ENCODE data around the gene ETV3.

DNA sequence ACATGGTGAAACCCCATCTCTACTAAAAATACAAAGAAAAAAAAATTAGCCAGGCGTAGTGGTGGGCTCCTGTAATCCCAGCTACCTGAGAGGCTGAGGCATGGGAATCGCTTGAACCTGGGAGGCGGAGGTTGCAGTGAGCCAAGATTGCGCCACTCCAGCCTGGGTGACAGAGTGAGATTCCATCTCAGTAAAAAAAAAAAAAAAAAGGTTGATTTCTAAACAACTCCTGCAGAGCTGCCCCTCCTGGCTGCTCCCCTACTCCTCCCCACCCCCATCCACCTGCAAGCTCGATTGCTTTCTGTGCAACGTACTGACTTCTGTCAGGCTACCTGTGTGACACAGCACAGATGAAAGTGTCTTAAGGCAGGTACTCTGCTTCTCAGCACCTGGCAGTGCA, 51.9 kb downstream of the ETV3 start:
- TF ChIP-seq, protein P1, sequence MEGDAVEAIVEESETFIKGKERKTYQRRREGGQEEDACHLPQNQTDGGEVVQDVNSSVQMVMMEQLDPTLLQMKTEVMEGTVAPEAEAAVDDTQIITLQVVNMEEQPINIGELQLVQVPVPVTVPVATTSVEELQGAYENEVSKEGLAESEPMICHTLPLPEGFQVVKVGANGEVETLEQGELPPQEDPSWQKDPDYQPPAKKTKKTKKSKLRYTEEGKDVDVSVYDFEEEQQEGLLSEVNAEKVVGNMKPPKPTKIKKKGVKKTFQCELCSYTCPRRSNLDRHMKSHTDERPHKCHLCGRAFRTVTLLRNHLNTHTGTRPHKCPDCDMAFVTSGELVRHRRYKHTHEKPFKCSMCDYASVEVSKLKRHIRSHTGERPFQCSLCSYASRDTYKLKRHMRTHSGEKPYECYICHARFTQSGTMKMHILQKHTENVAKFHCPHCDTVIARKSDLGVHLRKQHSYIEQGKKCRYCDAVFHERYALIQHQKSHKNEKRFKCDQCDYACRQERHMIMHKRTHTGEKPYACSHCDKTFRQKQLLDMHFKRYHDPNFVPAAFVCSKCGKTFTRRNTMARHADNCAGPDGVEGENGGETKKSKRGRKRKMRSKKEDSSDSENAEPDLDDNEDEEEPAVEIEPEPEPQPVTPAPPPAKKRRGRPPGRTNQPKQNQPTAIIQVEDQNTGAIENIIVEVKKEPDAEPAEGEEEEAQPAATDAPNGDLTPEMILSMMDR (IDR thresholded peaks at IDR 0.05): no peak
- TF ChIP-seq POLR2A (IDR thresholded peaks at IDR 0.05) (no peak), POLR2AphosphoS5 (IDR thresholded peaks at IDR 0.05) (no peak)
